SH-SY5Y (cell line): Measurements from ENCODE around the gene TXLNB.

ENCODE experiments used
- GATA2 ChIP-seq: IDR thresholded peaks from 2 replicates; pipeline ENCODE4 v1.6.1; 2011; ENCODE audit warnings: mild to moderate bottlenecking, low read depth, low read length
- GATA3 ChIP-seq: IDR thresholded peaks from 2 replicates; pipeline ENCODE4 v1.6.1; 2011; ENCODE audit warnings: low read depth, mild to moderate bottlenecking, low read length, moderate library complexity

- TF ChIP-seq GATA2, result no peak
- no peak for TF ChIP-seq GATA3
These were observed 9.1 kb downstream of the TXLNB start for GRCh38 chr6:139282684-139283083.
